IMR-90 (cell line): ENCODE measurements around the gene AUH. TPM values are rescaled to one million over a fixed set of nuclear protein-coding genes. Genes with fewer than 3 reads are reported as not detected.

ENCODE experiments used
- ATAC-seq: fragments of 200-7000 bp; cut with Tn5 transposase; 2 replicates; pipeline ENCODE4 v1.9.1; 2020; ENCODE audit warnings: low read depth, mild to moderate bottlenecking, moderate library complexity
- BruUV-seq: library from RNA; stranded (reverse); fragments of 400-500 nt; replicated peaks from 2 replicates; lab custom pipeline; 2021; lab: Mats Ljungman, UMichigan
- CTCF ChIA-PET: fragments of 300-600 bp; formaldehyde crosslinking; extraction: SDS; loops from one replicate; lab custom pipeline; 2021; ENCODE audit warnings: antibody characterized with exemption; lab: Yijun Ruan, JAX
- POLR2A ChIA-PET: fragments of 300-600 bp; sonication (Branson Sonifier 250); formaldehyde crosslinking; loops from one replicate; lab custom pipeline; 2022; ENCODE audit warnings: antibody characterized with exemption; ENCODE audit not compliant: unreplicated experiment; lab: Charles Lee
- DNase-seq: peaks from one replicate; pipeline ENCODE4 v3.0.0; 2013
- H2AFZ ChIP-seq: replicated peaks from 2 replicates; pipeline ENCODE3; 2013; ENCODE audit warnings: low read length, mild to moderate bottlenecking; ENCODE audit not compliant: poor library complexity
- H2AK5ac ChIP-seq: 2 replicates; pipeline ENCODE4 v1.6.1; 2013; ENCODE audit warnings: low read depth, low read length, inconsistent platforms
- H2AK9ac ChIP-seq: replicated peaks from 2 replicates; pipeline ENCODE3; 2013; ENCODE audit warnings: mild to moderate bottlenecking, low read depth, low read length, moderate library complexity; ENCODE audit not compliant: poor library complexity
- H2BK120ac ChIP-seq: 2 replicates; pipeline ENCODE4 v1.6.1; 2013; ENCODE audit warnings: low read depth, low read length, inconsistent platforms
- H2BK15ac ChIP-seq: 3 replicates; pipeline ENCODE4 v1.6.1; 2013; ENCODE audit warnings: low read depth, low read length, inconsistent platforms
- H2BK20ac ChIP-seq: 2 replicates; pipeline ENCODE4 v1.6.1; 2013; ENCODE audit warnings: low read depth, mild to moderate bottlenecking, inconsistent platforms, low read length, moderate library complexity
- H2BK5ac ChIP-seq: 2 replicates; pipeline ENCODE4 v1.6.1; 2013; ENCODE audit warnings: mild to moderate bottlenecking, low read depth, low read length, inconsistent platforms; ENCODE audit not compliant: poor library complexity, severe bottlenecking
- H3K14ac ChIP-seq: replicated peaks from 2 replicates; pipeline ENCODE4 v1.6.1; 2013; ENCODE audit warnings: low read depth, low read length, inconsistent platforms
- H3K18ac ChIP-seq: 2 replicates; pipeline ENCODE4 v1.6.1; 2013; ENCODE audit warnings: low read depth, low read length, control low read depth
- H3K23ac ChIP-seq: 2 replicates; pipeline ENCODE4 v1.6.1; 2013; ENCODE audit warnings: low read depth, low read length, inconsistent platforms
- H3K27ac ChIP-seq: 2 replicates; pipeline ENCODE4 v1.5.1; 2013; ENCODE audit warnings: mild to moderate bottlenecking, control low read depth, low read length; ENCODE audit not compliant: insufficient read depth
- H3K27me3 ChIP-seq: 2 replicates; pipeline ENCODE4 v1.6.1; 2013; ENCODE audit warnings: low read length; ENCODE audit not compliant: control insufficient read depth, insufficient read depth
- H3K36me3 ChIP-seq: 2 replicates; pipeline ENCODE4 v1.6.1; 2013; ENCODE audit warnings: low read length, mixed read lengths; ENCODE audit not compliant: control insufficient read depth, insufficient read depth
- H3K4ac ChIP-seq: 2 replicates; pipeline ENCODE4 v1.6.1; 2013; ENCODE audit warnings: low read depth, low read length, inconsistent platforms
- H3K4me1 ChIP-seq: 2 replicates; pipeline ENCODE4 v1.6.1; 2013; ENCODE audit warnings: low read length, mixed read lengths; ENCODE audit not compliant: control insufficient read depth, insufficient read depth
- H3K4me2 ChIP-seq: 2 replicates; pipeline ENCODE4 v1.6.1; 2013; ENCODE audit warnings: low read depth, mild to moderate bottlenecking, control low read depth, low read length, moderate library complexity
- H3K4me3 ChIP-seq: 2 replicates; pipeline ENCODE4 v1.5.1; 2013; ENCODE audit warnings: low read depth, mild to moderate bottlenecking, control low read depth, low read length, moderate library complexity; ENCODE audit not compliant: insufficient read depth
- H3K56ac ChIP-seq: 2 replicates; pipeline ENCODE4 v1.6.1; 2013; ENCODE audit warnings: low read length, inconsistent platforms; ENCODE audit not compliant: insufficient read depth; ENCODE audit errors: extremely low read depth
- H3K79me1 ChIP-seq, 2 experiments: 2 replicates each; pipeline ENCODE4 v1.6.1; 2013; ENCODE audit warnings: low read length in 2 of 2, inconsistent platforms in 1 of 2, low read depth in 1 of 2
- H3K9ac ChIP-seq: 2 replicates; pipeline ENCODE4 v1.6.1; 2013; ENCODE audit warnings: low read depth, low read length, control low read depth
- H3K9me1 ChIP-seq: 2 replicates; pipeline ENCODE4 v1.6.1; 2013; ENCODE audit warnings: low read length, inconsistent platforms; ENCODE audit not compliant: insufficient read depth
- H3K9me3 ChIP-seq: 2 replicates; pipeline ENCODE4 v1.6.1; 2013; ENCODE audit warnings: low read length; ENCODE audit not compliant: control insufficient read depth, insufficient read depth
- H4K20me1 ChIP-seq: 2 replicates; pipeline ENCODE4 v1.6.1; 2013; ENCODE audit warnings: low read length, inconsistent platforms; ENCODE audit not compliant: insufficient read depth
- H4K5ac ChIP-seq: 2 replicates; pipeline ENCODE4 v1.6.1; 2013; ENCODE audit warnings: mild to moderate bottlenecking, low read depth, low read length, control low read depth
- H4K8ac ChIP-seq, 2 experiments: 2 replicates each; pipeline ENCODE4 v1.6.1; 2013; ENCODE audit warnings: low read depth in 2 of 2, low read length in 2 of 2, control low read depth in 1 of 2, inconsistent platforms in 1 of 2
- H4K91ac ChIP-seq: 2 replicates; pipeline ENCODE4 v1.6.1; 2013; ENCODE audit warnings: low read depth, low read length, inconsistent platforms; ENCODE audit not compliant: insufficient read depth
- BHLHE40 ChIP-seq: fragments of 150-350 bp; IDR thresholded peaks from 2 replicates; pipeline ENCODE4 v1.6.1; 2016; ENCODE audit warnings: mild to moderate bottlenecking, low read depth, low read length
- CHD1 ChIP-seq: IDR thresholded peaks from 2 replicates; pipeline ENCODE4 v1.6.1; 2012; ENCODE audit warnings: low read depth, low read length, improper control_type of control experiment
- ELK1 ChIP-seq: fragments of 150-350 bp; IDR thresholded peaks from 2 replicates; pipeline ENCODE4 v1.6.1; 2016; ENCODE audit warnings: low read depth, mild to moderate bottlenecking, low read length, moderate library complexity, borderline replicate concordance
- MAFK ChIP-seq: IDR thresholded peaks from 2 replicates; pipeline ENCODE4 v1.6.1; 2012; ENCODE audit warnings: low read depth, low read length, improper control_type of control experiment
- MAZ ChIP-seq: IDR thresholded peaks from 2 replicates; pipeline ENCODE4 v1.6.1; 2012; ENCODE audit warnings: low read depth, mild to moderate bottlenecking, low read length, improper control_type of control experiment, moderate library complexity, borderline replicate concordance
- NFE2L2 ChIP-seq: fragments of 150-350 bp; IDR thresholded peaks from 2 replicates; pipeline ENCODE4 v1.6.1; 2016; ENCODE audit warnings: low read depth, mild to moderate bottlenecking, low read length
- POLR2A ChIP-seq: IDR thresholded peaks from 2 replicates; pipeline ENCODE4 v1.6.1; 2012; ENCODE audit warnings: mild to moderate bottlenecking, low read depth, low read length
- RAD21 ChIP-seq: IDR thresholded peaks from 2 replicates; pipeline ENCODE4 v1.6.1; 2012; ENCODE audit warnings: low read length, improper control_type of control experiment
- RCOR1 ChIP-seq: IDR thresholded peaks from 2 replicates; pipeline ENCODE4 v1.6.1; 2012; ENCODE audit warnings: mild to moderate bottlenecking, low read length, improper control_type of control experiment; ENCODE audit not compliant: insufficient replicate concordance
- RFX5 ChIP-seq: IDR thresholded peaks from 2 replicates; pipeline ENCODE4 v1.8.0; 2012; ENCODE audit warnings: low read depth, mild to moderate bottlenecking, low read length, moderate library complexity
- SMC3 ChIP-seq: fragments of 150-350 bp; IDR thresholded peaks from 2 replicates; pipeline ENCODE4 v1.6.1; 2016; ENCODE audit warnings: low read depth, mild to moderate bottlenecking, antibody characterized with exemption, low read length, moderate library complexity
- USF2 ChIP-seq: fragments of 150-350 bp; IDR thresholded peaks from 2 replicates; pipeline ENCODE4 v1.6.1; 2017; ENCODE audit warnings: mild to moderate bottlenecking, antibody characterized with exemption, low read length, low read depth
- WGBS, 2 experiments: methylation state at CpG; one replicate each; pipeline versions ENCODE4 v1.1.5 to v1.1.7; 2013; ENCODE audit warnings: missing lambda C conversion rate in 2 of 2; ENCODE audit not compliant: insufficient read length in 1 of 2; ENCODE audit errors: extremely low coverage in 2 of 2; 5-methylcytosine and 5-hydroxymethylcytosine counted together
- dilution Hi-C: fragments of 300-500 bp; cut with HindIII; formaldehyde crosslinking; loops from one replicate; pipeline ENCODE4 v1.14.3; 2018; ENCODE audit warnings: low sequenced_read_pairs; ENCODE audit not compliant: unreplicated experiment
- in situ Hi-C: fragments of 300-500 bp; cut with MboI; formaldehyde crosslinking; loops from 3 replicates; pipeline ENCODE4 v1.14.3; 2019; ENCODE audit warnings: low sequenced_read_pairs, inconsistent platforms, mixed read lengths
- intact Hi-C: fragments of 100-400 bp; cut with micrococcal nuclease; formaldehyde crosslinking; loops from 2 replicates; pipeline ENCODE4 v1.10.0; 2022
- polyA plus RNA-seq, 3 experiments: library from polyadenylated mRNA; depleted of rRNA; stranded (reverse); fragments of >200 nt; gene quantifications; 2 replicates each; pipeline ENCODE4 v1.2.3, GENCODE V29; 2012; ENCODE audit warnings: low replicate concordance in 1 of 3
- total RNA-seq: library from RNA; depleted of rRNA; stranded (reverse); fragments of >200 nt; gene quantifications from 2 replicates; pipeline ENCODE4 v1.2.3, GENCODE V29; 2012

The AUH gene
- total and polyA plus RNA-seq, 2 of the 4 experiments (the other 2 are of a cell fraction): 5.9 to 8.1 TPM

GRCh38 chr9:91341749-91342148, 20.0 kb downstream of the AUH start:
- no peak overlapping the region for H3K23ac ChIP-seq
- H3K18ac ChIP-seq: no peak overlapping the region
- no peak overlapping the region for H3K9ac ChIP-seq
- ChIA-PET POLR2A (no interaction called here), CTCF (no interaction called here)
- WGBS, 2 experiments: 87% methylated on average over 3 of the region's 3 CpGs; no CpG with 5 or more reads in 1 of the 2 experiments
- no peak overlapping the region for H3K4me2 ChIP-seq
- no peak overlapping the region for H3K14ac ChIP-seq
- no peak overlapping the region for H2BK20ac ChIP-seq
- H4K8ac ChIP-seq: no peak overlapping the region
- H3K9me1 ChIP-seq: peaks cover under 1% of the 10 kb centered on the region; the same call in 1 of the 2 replicates
- no peak overlapping the region for H3K27ac ChIP-seq
- H4K5ac ChIP-seq: no peak overlapping the region
- peaks cover 23 to 50% of the 10 kb centered on the region in 2 experiments for H3K79me1 ChIP-seq
- no peak overlapping the region for H4K91ac ChIP-seq
- no peak overlapping the region for H3K4me3 ChIP-seq
- BruUV-seq: no TSS peak
- intact Hi-C loops: no loop called here
- dilution Hi-C loops: no loop called here
- TF ChIP-seq RAD21 (no peak), NFE2L2 (no peak), CHD1 (no peak), USF2 (no peak), POLR2A (no peak), RFX5 (no peak), MAFK (no peak), RCOR1 (no peak), SMC3 (no peak), MAZ (no peak), ELK1 (no peak), BHLHE40 (no peak)
- H2BK120ac ChIP-seq: no peak overlapping the region
- in situ Hi-C loops: no loop called here
- DNase-seq: no peak
- no peak overlapping the region for H2BK5ac ChIP-seq
- no peaks in the 10 kb centered on the region for H3K27me3 ChIP-seq
- H3K4me1 ChIP-seq: 0 out of 2 replicates have a peak, but pooled peaks cover under 1% of the 10 kb centered on the region
- no peak overlapping the region for H2AK5ac ChIP-seq
- no peak overlapping the region for H3K4ac ChIP-seq
- H2AFZ ChIP-seq: no peak overlapping the region
- H3K36me3 ChIP-seq: peaks cover 10% of the 10 kb centered on the region
- H2BK15ac ChIP-seq: no peak overlapping the region
- H2AK9ac ChIP-seq: no peak overlapping the region
- no peak overlapping the region for H3K56ac ChIP-seq
- peaks cover 2% of the 10 kb centered on the region; the same call in 1 of the 2 replicates for H4K20me1 ChIP-seq
- H3K9me3 ChIP-seq: no peaks in the 10 kb centered on the region
- no peak for ATAC-seq
